Measurements from ENCODE around the gene NAP1L4. TPM values are rescaled to one million over a fixed set of nuclear protein-coding genes. Genes with fewer than 3 reads are reported as not detected.

Gene NAP1L4
- total and polyA plus RNA-seq, 2 of the 4 experiments (the other 2 are of a cell fraction), result 71.5 to 80.7 TPM

DNA sequence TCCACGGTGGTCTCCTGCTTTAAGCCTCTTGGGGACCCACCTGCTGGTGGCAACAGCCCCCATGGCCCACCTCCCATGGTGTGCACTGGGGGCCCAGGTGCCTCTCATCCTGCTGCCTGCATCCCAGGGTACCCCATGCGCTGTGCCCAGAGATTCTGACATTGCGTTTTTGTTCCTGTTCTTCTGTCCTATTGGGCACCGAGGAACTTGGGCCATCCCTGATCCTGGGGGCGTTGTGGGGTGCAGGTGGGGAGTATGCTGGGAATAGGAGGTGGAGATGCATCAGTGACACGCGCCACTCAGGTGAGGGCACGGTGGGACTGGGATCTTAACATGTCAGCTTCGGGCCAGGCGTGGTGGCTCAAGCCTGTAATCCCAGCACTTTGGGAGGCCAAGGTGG, 12.4 kb upstream of the NAP1L4 start:
- Histone ChIP-seq H3K4me2 (ENCODE audit: low read depth, low read length) (no peak overlapping the region), H3K18ac (ENCODE audit: low read depth, low read length) (no peak overlapping the region), H3K56ac (ENCODE audit: extremely low read depth, insufficient read depth, low read length) (no peak overlapping the region), H2AFZ (replicated peaks; ENCODE audit: low read length, poor library complexity) (peak overlapping the region; percentile 33), H2BK120ac (ENCODE audit: low read depth, low read length) (no peak overlapping the region), H2AK9ac (replicated peaks; ENCODE audit: low read depth, low read length, poor library complexity) (peak overlapping the region; percentile 31), H3K27ac (ENCODE audit: insufficient read depth, low read length) (no peak overlapping the region), H4K5ac (ENCODE audit: low read depth, low read length) (no peak overlapping the region), H2BK5ac (ENCODE audit: low read depth, low read length, poor library complexity, severe bottlenecking) (no peak overlapping the region), H4K91ac (ENCODE audit: insufficient read depth, low read depth, low read length) (no peak overlapping the region), H3K9me1 (ENCODE audit: insufficient read depth, low read length) (peaks cover 13% of the 10 kb centered on the region; the same call in 1 of the 2 replicates), H3K36me3 (ENCODE audit: control insufficient read depth, insufficient read depth, low read length) (peaks cover 87% of the 10 kb centered on the region), H4K8ac (ENCODE audit: low read depth in 2 of 2, low read length in 2 of 2) (no peak overlapping the region), H2BK15ac (ENCODE audit: low read depth, low read length) (no peak overlapping the region), H2AK5ac (ENCODE audit: low read depth, low read length) (no peak overlapping the region), H3K79me1 (ENCODE audit: low read depth in 1 of 2, low read length in 2 of 2) (peaks cover 6 to 40% of the 10 kb centered on the region in 2 experiments; a peak in 2 of 4 replicates), H3K9ac (ENCODE audit: low read depth, low read length) (no peak overlapping the region), H3K23ac (ENCODE audit: low read depth, low read length) (no peak overlapping the region), H3K27me3 (ENCODE audit: control insufficient read depth, insufficient read depth, low read length) (no peaks in the 10 kb centered on the region), H3K4me3 (ENCODE audit: insufficient read depth, low read depth, low read length) (no peak overlapping the region), H4K20me1 (ENCODE audit: insufficient read depth, low read length) (peaks cover 15% of the 10 kb centered on the region), H3K4me1 (ENCODE audit: control insufficient read depth, insufficient read depth, low read length) (peaks cover 9% of the 10 kb centered on the region), H3K4ac (ENCODE audit: low read depth, low read length) (no peak overlapping the region), H3K14ac (replicated peaks; ENCODE audit: low read depth, low read length) (no peak overlapping the region), H2BK20ac (ENCODE audit: low read depth, low read length) (no peak overlapping the region), H3K9me3 (ENCODE audit: control insufficient read depth, insufficient read depth, low read length) (no peaks in the 10 kb centered on the region)
- intact Hi-C loops (cut with micrococcal nuclease), result no loop called here
- POLR2A ChIA-PET (ENCODE audit: unreplicated experiment), result no interaction called here
- DNase-seq (no peak), ATAC-seq (ENCODE audit: low read depth) (no peak)
- in situ Hi-C loops (cut with MboI; ENCODE audit: low sequenced_read_pairs), result no loop called here
- no peak for TF ChIP-seq CEBPB (IDR thresholded peaks at IDR 0.05; ENCODE audit: low read depth, low read length)
- TF ChIP-seq NFE2L2 (IDR thresholded peaks at IDR 0.05; ENCODE audit: low read depth, low read length), result no peak
- TF ChIP-seq, protein P1, sequence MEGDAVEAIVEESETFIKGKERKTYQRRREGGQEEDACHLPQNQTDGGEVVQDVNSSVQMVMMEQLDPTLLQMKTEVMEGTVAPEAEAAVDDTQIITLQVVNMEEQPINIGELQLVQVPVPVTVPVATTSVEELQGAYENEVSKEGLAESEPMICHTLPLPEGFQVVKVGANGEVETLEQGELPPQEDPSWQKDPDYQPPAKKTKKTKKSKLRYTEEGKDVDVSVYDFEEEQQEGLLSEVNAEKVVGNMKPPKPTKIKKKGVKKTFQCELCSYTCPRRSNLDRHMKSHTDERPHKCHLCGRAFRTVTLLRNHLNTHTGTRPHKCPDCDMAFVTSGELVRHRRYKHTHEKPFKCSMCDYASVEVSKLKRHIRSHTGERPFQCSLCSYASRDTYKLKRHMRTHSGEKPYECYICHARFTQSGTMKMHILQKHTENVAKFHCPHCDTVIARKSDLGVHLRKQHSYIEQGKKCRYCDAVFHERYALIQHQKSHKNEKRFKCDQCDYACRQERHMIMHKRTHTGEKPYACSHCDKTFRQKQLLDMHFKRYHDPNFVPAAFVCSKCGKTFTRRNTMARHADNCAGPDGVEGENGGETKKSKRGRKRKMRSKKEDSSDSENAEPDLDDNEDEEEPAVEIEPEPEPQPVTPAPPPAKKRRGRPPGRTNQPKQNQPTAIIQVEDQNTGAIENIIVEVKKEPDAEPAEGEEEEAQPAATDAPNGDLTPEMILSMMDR (conservative IDR thresholded peaks at IDR 0.05; ENCODE audit: low read depth, low read length), result no peak
- no peak for TF ChIP-seq RFX5 (IDR thresholded peaks at IDR 0.05; ENCODE audit: low read depth, low read length)
- no peak for TF ChIP-seq MAFK (IDR thresholded peaks at IDR 0.05; ENCODE audit: low read depth, low read length)
- TF ChIP-seq, protein P2, sequence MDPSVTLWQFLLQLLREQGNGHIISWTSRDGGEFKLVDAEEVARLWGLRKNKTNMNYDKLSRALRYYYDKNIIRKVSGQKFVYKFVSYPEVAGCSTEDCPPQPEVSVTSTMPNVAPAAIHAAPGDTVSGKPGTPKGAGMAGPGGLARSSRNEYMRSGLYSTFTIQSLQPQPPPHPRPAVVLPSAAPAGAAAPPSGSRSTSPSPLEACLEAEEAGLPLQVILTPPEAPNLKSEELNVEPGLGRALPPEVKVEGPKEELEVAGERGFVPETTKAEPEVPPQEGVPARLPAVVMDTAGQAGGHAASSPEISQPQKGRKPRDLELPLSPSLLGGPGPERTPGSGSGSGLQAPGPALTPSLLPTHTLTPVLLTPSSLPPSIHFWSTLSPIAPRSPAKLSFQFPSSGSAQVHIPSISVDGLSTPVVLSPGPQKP (IDR thresholded peaks at IDR 0.05; ENCODE audit: borderline replicate concordance, low read depth, low read length), result no peak
- TF ChIP-seq CHD1 (IDR thresholded peaks at IDR 0.05; ENCODE audit: low read depth, low read length), result no peak
- TF ChIP-seq POLR2A (IDR thresholded peaks at IDR 0.05; ENCODE audit: low read depth, low read length), result no peak
- TF ChIP-seq RCOR1 (IDR thresholded peaks at IDR 0.05; ENCODE audit: insufficient replicate concordance, low read length), result no peak
- no peak for TF ChIP-seq BHLHE40 (IDR thresholded peaks at IDR 0.05; ENCODE audit: low read depth, low read length)
- TF ChIP-seq USF2 (IDR thresholded peaks at IDR 0.05; ENCODE audit: low read depth, low read length), result no peak
- TF ChIP-seq MXI1 (IDR thresholded peaks at IDR 0.05; ENCODE audit: borderline replicate concordance, low read depth, low read length), result no peak
- no peak for TF ChIP-seq SMC3 (IDR thresholded peaks at IDR 0.05; ENCODE audit: low read depth, low read length)
- no peak for TF ChIP-seq FOS (IDR thresholded peaks at IDR 0.05; ENCODE audit: low read depth, low read length)
- no peak for TF ChIP-seq MAZ (IDR thresholded peaks at IDR 0.05; ENCODE audit: borderline replicate concordance, low read depth, low read length)
- TF ChIP-seq RAD21 (IDR thresholded peaks at IDR 0.05; ENCODE audit: low read length), result no peak
- CTCF ChIA-PET, result no interaction called here
- BruUV-seq (replicated peaks), result no TSS peak
- WGBS, 2 experiments (ENCODE audit: extremely low coverage in 2 of 2, insufficient read length in 1 of 2), result 100% methylated on average over 2 of the region's 10 CpGs; no CpG with 5 or more reads in 1 of the 2 experiments
- dilution Hi-C loops (cut with HindIII; ENCODE audit: low sequenced_read_pairs, unreplicated experiment), result no loop called here

Measured in IMR-90 (cell line).